Body of pancreas (tissue), 4 donors: ENCODE measurements around the gene ITGAX.

Experiments
- CTCF ChIP-seq, 7 experiments: fragments of 450-650 bp in 4 of 7; fragments of 200-600 bp in 3 of 7; sonication (generic) in 3 of 7; IDR thresholded peaks; one replicate each; pipeline ENCODE4 v1.5.1; 2016 to 2019; ENCODE audit warnings: antibody characterized with exemption in 7 of 7
- POLR2A ChIP-seq, 3 donors: fragments of 450-650 bp; IDR thresholded peaks; one replicate each; pipeline ENCODE4 v1.6.1; 2016; ENCODE audit warnings: antibody characterized with exemption in 3 of 3, mild to moderate bottlenecking in 2 of 3

GRCh38 chr16:31347445-31347844, 7.5 kb upstream of the ITGAX start:
- no peak for TF ChIP-seq CTCF (IDR thresholded peaks at IDR 0.05)
- TF ChIP-seq POLR2A (IDR thresholded peaks at IDR 0.05): no peak
